GM12878 (cell line): Measurements from ENCODE around the gene TCF4. TPM values are rescaled to one million over a fixed set of nuclear protein-coding genes. Genes with fewer than 3 reads are reported as not detected.

Source experiments
- ATAC-seq: fragments of 200-7000 bp; cut with Tn5 transposase; 3 replicates; pipeline ENCODE4 v1.9.1; 2020; ENCODE audit warnings: mild to moderate bottlenecking, moderate library complexity
- BruUV-seq: library from RNA; stranded (reverse); fragments of 400-500 nt; replicated peaks from 2 replicates; lab custom pipeline; 2021; lab: Mats Ljungman, UMichigan
- CTCF ChIA-PET: fragments of 300-600 bp; sonication (Branson Sonifier 250); formaldehyde crosslinking; extraction: SDS; loops from one replicate; lab custom pipeline; 2021; ENCODE audit warnings: inconsistent platforms; lab: Yijun Ruan, JAX
- POLR2A ChIA-PET: fragments of 350-600 bp; formaldehyde crosslinking; extraction: SDS; loops from one replicate; lab custom pipeline; 2021; ENCODE audit warnings: inconsistent platforms; lab: Charles Lee
- RAD21 ChIA-PET: fragments of 300-600 bp; sonication (Branson Sonifier 250); formaldehyde crosslinking; loops from one replicate; lab custom pipeline; 2023; ENCODE audit warnings: antibody characterized with exemption; ENCODE audit not compliant: unreplicated experiment; lab: Charles Lee
- SMC1A ChIA-PET: fragments of 300-600 bp; sonication (Branson Sonifier 250); formaldehyde crosslinking; loops from one replicate; lab custom pipeline; 2023; ENCODE audit not compliant: unreplicated experiment, uncharacterized antibody; lab: Charles Lee
- DNase-seq: peaks from one replicate; pipeline ENCODE4 v3.0.0-alpha.2; 2011; ENCODE audit warnings: low read depth, low spot score
- FAIRE-seq: peaks from 3 replicates; lab custom pipeline; 2011; peaks lifted over from hg19 to GRCh38; lab: Jason Lieb, UNC
- H2AFZ ChIP-seq: 2 replicates; pipeline ENCODE4 v1.6.0; 2011; ENCODE audit warnings: low read depth, low read length, control low read depth; ENCODE audit not compliant: control insufficient read depth
- H3K27ac ChIP-seq: 2 replicates; pipeline ENCODE4 v1.5.1; 2011; ENCODE audit warnings: control low read depth; ENCODE audit not compliant: control insufficient read depth, insufficient read depth
- H3K27me3 ChIP-seq, 2 experiments: replicated peaks in 1 of 2; 2 replicates each; pipeline versions ENCODE4 v1.6.0 to v1.6.1; 2011; ENCODE audit warnings: low read length in 1 of 2; ENCODE audit not compliant: control insufficient read depth in 2 of 2, insufficient read depth in 2 of 2
- H3K36me3 ChIP-seq, 2 experiments: 2 replicates each; pipeline ENCODE4 v1.5.1; 2011; ENCODE audit warnings: low read length in 1 of 2; ENCODE audit not compliant: control insufficient read depth in 2 of 2, insufficient read depth in 2 of 2
- H3K4me1 ChIP-seq: 2 replicates; pipeline ENCODE4 v1.6.1; 2011; ENCODE audit warnings: mild to moderate bottlenecking, low read length, moderate library complexity, mixed read lengths; ENCODE audit not compliant: control insufficient read depth, insufficient read depth
- H3K4me2 ChIP-seq: 2 replicates; pipeline ENCODE4 v1.6.0; 2011; ENCODE audit warnings: control low read depth; ENCODE audit not compliant: control insufficient read depth, insufficient read depth
- H3K4me3 ChIP-seq: fragments of 200-600 bp; sonication (generic); 2 replicates; pipeline ENCODE4 v1.5.1; 2016
- H3K79me2 ChIP-seq: 2 replicates; pipeline ENCODE4 v1.6.0; 2011; ENCODE audit warnings: low read length; ENCODE audit not compliant: control insufficient read depth, insufficient read depth
- H3K9ac ChIP-seq: 2 replicates; pipeline ENCODE4 v1.8.0; 2011; ENCODE audit warnings: low read length, control low read depth, mixed read lengths; ENCODE audit not compliant: control insufficient read depth, insufficient read depth
- H3K9me3 ChIP-seq: replicated peaks from 3 replicates; pipeline ENCODE4 v1.5.1; 2011; ENCODE audit warnings: mild to moderate bottlenecking, low read length; ENCODE audit not compliant: control insufficient read depth, insufficient read depth
- H4K20me1 ChIP-seq: 2 replicates; pipeline ENCODE4 v1.6.0; 2011; ENCODE audit not compliant: control insufficient read depth, insufficient read depth
- IRF5 ChIP-seq: fragments of 450-650 bp; IDR thresholded peaks from 2 replicates; pipeline ENCODE4 v1.6.1; 2017; ENCODE audit warnings: borderline replicate concordance
- KDM1A ChIP-seq: fragments of 200-600 bp; sonication (generic); IDR thresholded peaks from 2 replicates; pipeline ENCODE4 v1.6.1; 2016; ENCODE audit warnings: borderline replicate concordance
- MEF2A ChIP-seq: IDR thresholded peaks from 2 replicates; pipeline ENCODE4 v1.6.1; 2011; ENCODE audit warnings: low read depth, mild to moderate bottlenecking, low read length, moderate library complexity; ENCODE audit not compliant: insufficient read depth
- MLLT1 ChIP-seq: fragments of 450-650 bp; IDR thresholded peaks from 2 replicates; pipeline ENCODE4 v1.6.1; 2016; ENCODE audit warnings: mild to moderate bottlenecking
- NFIC ChIP-seq: IDR thresholded peaks from 2 replicates; pipeline ENCODE4 v1.6.1; 2012; ENCODE audit warnings: low read depth, mild to moderate bottlenecking, inconsistent platforms, low read length, moderate library complexity
- PBX3 ChIP-seq: IDR thresholded peaks from 2 replicates; pipeline ENCODE4 v1.6.1; 2011; ENCODE audit warnings: mild to moderate bottlenecking, low read depth, low read length, moderate library complexity; ENCODE audit not compliant: insufficient replicate concordance
- RBBP5 ChIP-seq: fragments of 200-600 bp; sonication (generic); conservative IDR thresholded peaks from 2 replicates; pipeline ENCODE4 v1.6.1; 2016
- TAF1 ChIP-seq: IDR thresholded peaks from 2 replicates; pipeline ENCODE4 v1.6.1; 2011; ENCODE audit warnings: mild to moderate bottlenecking, low read depth, low read length, borderline replicate concordance
- TBL1XR1 ChIP-seq: IDR thresholded peaks from 2 replicates; pipeline ENCODE4 v1.6.1; 2012; ENCODE audit warnings: low read depth, low read length, improper control_type of control experiment
- ZNF217 ChIP-seq: fragments of 450-650 bp; IDR thresholded peaks from 2 replicates; pipeline ENCODE4 v1.6.1; 2017; ENCODE audit warnings: antibody characterized with exemption, mild to moderate bottlenecking
- WGBS: methylation state at CpG from one replicate; pipeline ENCODE4 v1.1.6; 2016; ENCODE audit warnings: low lambda C conversion rate; ENCODE audit not compliant: insufficient replicate concordance, insufficient coverage; ENCODE audit errors: missing lambda C conversion rate; 5-methylcytosine and 5-hydroxymethylcytosine counted together
- in situ Hi-C: fragments of 300-500 bp; cut with MboI; formaldehyde crosslinking; loops from 9 replicates; pipeline ENCODE4 v1.14.3; 2018; ENCODE audit warnings: mixed read lengths
- intact Hi-C: fragments of 100-400 bp; cut with micrococcal nuclease; formaldehyde crosslinking; loops from one replicate; pipeline ENCODE4 v1.14.2; 2022; ENCODE audit not compliant: unreplicated experiment
- polyA plus RNA-seq, 11 experiments: library from polyadenylated mRNA; depleted of rRNA in 4 of 11; unstranded in 6 of 11; stranded (reverse) in 5 of 11; fragments of >200 nt; fragmentation: Nextera tagmentation in 4 of 11; fragmentation: Illumina TruSeq in 1 of 11; extraction: Ambion mirVana in 4 of 11; extraction: Trizol in 1 of 11; gene quantifications; 1 replicate in 1 of 11; 2 replicates in 10 of 11; pipeline versions ENCODE4 v1.2.1 to v1.2.3, GENCODE V29; 2011 to 2016; ENCODE audit warnings: inconsistent platforms in 2 of 11, missing spikeins in 2 of 11, low read depth in 1 of 11
- total RNA-seq, 4 experiments: library from RNA; depleted of rRNA in 3 of 4; stranded (reverse); fragments of >200 nt in 3 of 4; fragmentation: Illumina TruSeq in 1 of 4; extraction: Trizol in 1 of 4; gene quantifications; 2 replicates each; pipeline versions ENCODE4 v1.2.1 to v1.2.3, GENCODE V29; 2013 to 2021
- TF ChIP-seq, protein P1 (sequence below): fragments of 450-650 bp; IDR thresholded peaks from 2 replicates; pipeline ENCODE4 v1.6.1; 2018; ENCODE audit warnings: borderline replicate concordance, mild to moderate bottlenecking; ENCODE audit not compliant: partially characterized antibody

TCF4 gene
- total and polyA plus RNA-seq, 10 of the 15 experiments (the other 5 are each of a cell fraction or from before 2014, with no cell fraction given), result 15.2 to 94.0 (median 31.5) TPM

DNA sequence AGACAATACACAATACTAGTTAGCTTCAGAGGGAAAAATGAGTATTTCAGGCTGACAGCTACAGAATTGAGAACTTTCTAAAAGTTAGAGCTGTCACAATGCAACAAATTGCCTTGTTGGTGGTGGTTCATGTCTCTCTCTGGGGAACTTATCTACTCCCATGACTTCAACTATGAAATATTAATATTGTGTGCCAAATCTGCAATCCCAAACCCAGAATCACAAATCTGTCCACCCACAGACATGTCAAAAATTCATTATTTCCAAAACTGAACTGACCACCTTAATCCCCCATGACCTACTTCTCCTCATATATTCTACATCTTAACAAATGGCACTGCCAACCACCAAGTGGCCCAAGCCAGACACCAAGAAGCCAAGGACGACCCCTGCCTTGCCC, 143.5 kb downstream of the TCF4 start:
- ChIA-PET CTCF (no interaction called here), SMC1A (no interaction called here), RAD21 (no interaction called here), POLR2A (no interaction called here)
- no peaks in the 10 kb centered on the region for H4K20me1 ChIP-seq
- no TSS peak for BruUV-seq
- in situ Hi-C loops, result no loop called here
- 0% methylated on average over 1 of the region's 1 CpG for WGBS
- no peaks in the 10 kb centered on the region for H3K4me1 ChIP-seq
- H3K36me3 ChIP-seq, result no peaks in the 10 kb centered on the region
- no peak overlapping the region for H3K9ac ChIP-seq
- H3K4me2 ChIP-seq, result no peak overlapping the region
- DNase-seq (no peak), ATAC-seq (no peak), FAIRE-seq (no peak)
- intact Hi-C loops, result no loop called here
- no peaks in the 10 kb centered on the region for H3K9me3 ChIP-seq
- no peaks in the 10 kb centered on the region; a peak in 1 of 4 replicates for H3K27me3 ChIP-seq
- TF ChIP-seq NFIC (no peak), RBBP5 (no peak)
- no peaks in the 10 kb centered on the region for H3K79me2 ChIP-seq
- no peak overlapping the region for H2AFZ ChIP-seq
- H3K4me3 ChIP-seq, result no peak overlapping the region
- no peak overlapping the region for H3K27ac ChIP-seq

DNA sequence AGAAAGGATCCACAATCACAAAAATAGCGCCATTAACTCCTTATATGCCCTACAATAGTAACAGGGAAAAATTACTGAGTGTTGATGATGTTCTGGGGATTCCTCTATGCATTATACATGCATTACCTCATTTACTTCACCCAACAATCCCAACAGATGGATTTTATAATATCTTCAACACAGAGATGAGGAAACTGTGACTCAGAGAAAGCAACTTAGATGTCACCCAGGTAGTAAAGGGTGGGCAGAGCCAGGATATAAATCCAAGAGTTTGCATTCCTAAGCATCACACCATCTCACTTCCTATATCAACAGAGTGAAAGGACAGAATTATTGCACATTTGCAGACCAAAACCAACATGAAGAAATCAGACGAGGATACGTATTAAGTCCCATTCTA, 144.2 kb downstream of the TCF4 start:
- in situ Hi-C loops (no loop called here), intact Hi-C loops (no loop called here)
- H3K36me3 ChIP-seq, result no peaks in the 10 kb centered on the region
- no peaks in the 10 kb centered on the region for H3K79me2 ChIP-seq
- ChIA-PET POLR2A (no interaction called here), SMC1A (interaction anchor here (2.9 kb wide), 1 partner anchor 28 kb away, joined by 9 read pairs; no protein-coding TSS in a partner anchor), RAD21 (no interaction called here), CTCF (interaction anchor here (1.2 kb wide), 1 partner anchor 9 kb away, joined by 3 read pairs; no protein-coding TSS in a partner anchor)
- H3K27ac ChIP-seq, result no peak overlapping the region
- H3K9ac ChIP-seq, result no peak overlapping the region
- H4K20me1 ChIP-seq, result no peaks in the 10 kb centered on the region
- H3K27me3 ChIP-seq, result no peaks in the 10 kb centered on the region; a peak in 1 of 4 replicates
- H3K4me3 ChIP-seq, result no peak overlapping the region
- DNase-seq, result no peak
- 37% methylated on average over 3 of the region's 3 CpGs for WGBS
- BruUV-seq, result no TSS peak
- no peaks in the 10 kb centered on the region for H3K9me3 ChIP-seq
- no peaks in the 10 kb centered on the region for H3K4me1 ChIP-seq
- no peak overlapping the region for H3K4me2 ChIP-seq
- H2AFZ ChIP-seq, result no peak overlapping the region
- no peak for ATAC-seq
- no peak for FAIRE-seq
- TF ChIP-seq TAF1 (no peak), MLLT1 (no peak), IRF5 (no peak), TBL1XR1 (no peak), MEF2A (no peak), ZNF217 (no peak), PBX3 (no peak), KDM1A (no peak)
- TF ChIP-seq, protein P1, sequence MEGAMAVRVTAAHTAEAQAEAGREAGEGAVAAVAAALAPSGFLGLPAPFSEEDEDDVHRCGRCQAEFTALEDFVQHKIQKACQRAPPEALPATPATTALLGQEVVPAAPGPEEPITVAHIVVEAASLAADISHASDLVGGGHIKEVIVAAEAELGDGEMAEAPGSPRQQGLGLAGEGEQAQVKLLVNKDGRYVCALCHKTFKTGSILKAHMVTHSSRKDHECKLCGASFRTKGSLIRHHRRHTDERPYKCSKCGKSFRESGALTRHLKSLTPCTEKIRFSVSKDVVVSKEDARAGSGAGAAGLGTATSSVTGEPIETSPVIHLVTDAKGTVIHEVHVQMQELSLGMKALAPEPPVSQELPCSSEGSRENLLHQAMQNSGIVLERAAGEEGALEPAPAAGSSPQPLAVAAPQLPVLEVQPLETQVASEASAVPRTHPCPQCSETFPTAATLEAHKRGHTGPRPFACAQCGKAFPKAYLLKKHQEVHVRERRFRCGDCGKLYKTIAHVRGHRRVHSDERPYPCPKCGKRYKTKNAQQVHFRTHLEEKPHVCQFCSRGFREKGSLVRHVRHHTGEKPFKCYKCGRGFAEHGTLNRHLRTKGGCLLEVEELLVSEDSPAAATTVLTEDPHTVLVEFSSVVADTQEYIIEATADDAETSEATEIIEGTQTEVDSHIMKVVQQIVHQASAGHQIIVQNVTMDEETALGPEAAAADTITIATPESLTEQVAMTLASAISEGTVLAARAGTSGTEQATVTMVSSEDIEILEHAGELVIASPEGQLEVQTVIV, result no peak
